NCI-H2171 treated with DMSO at 0.1 percent for 48 hours (cell line): Measurements from ENCODE around the gene CANT1.
"Not testable (repeated sequence)": the region's sequence is repeated elsewhere in the genome, so short reads cannot be mapped to it uniquely, and the experiment has no call there.

Experiments
- DNase-seq: peaks from one replicate; lab custom pipeline; 2025; lab: John Stamatoyannopoulos, UW

CANT1 gene

DNA sequence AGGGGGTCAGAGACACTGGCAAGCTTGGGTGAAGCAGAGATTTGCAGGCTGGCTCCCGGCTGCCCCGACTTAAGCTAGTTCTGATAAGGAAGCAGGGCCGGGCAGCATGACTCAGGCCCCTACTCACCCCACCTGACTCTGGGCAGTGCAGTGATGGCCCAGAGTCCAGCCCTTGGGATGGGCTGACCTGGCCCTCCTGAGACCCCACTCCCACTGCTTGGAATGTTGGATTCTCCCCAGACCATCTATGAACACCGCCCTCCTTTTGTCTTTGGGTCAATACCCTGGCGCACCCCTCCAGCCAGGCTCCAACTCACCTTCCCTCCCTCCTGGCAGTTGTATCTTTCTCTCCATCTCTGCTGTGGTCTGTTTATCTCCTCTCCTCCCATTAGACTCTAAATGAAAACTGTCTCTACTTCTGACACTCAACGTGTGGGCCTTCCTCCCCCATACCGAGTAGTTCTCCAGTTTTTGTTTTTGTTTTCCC, 50.9 kb downstream of the CANT1 start:
- no peak for DNase-seq

DNA sequence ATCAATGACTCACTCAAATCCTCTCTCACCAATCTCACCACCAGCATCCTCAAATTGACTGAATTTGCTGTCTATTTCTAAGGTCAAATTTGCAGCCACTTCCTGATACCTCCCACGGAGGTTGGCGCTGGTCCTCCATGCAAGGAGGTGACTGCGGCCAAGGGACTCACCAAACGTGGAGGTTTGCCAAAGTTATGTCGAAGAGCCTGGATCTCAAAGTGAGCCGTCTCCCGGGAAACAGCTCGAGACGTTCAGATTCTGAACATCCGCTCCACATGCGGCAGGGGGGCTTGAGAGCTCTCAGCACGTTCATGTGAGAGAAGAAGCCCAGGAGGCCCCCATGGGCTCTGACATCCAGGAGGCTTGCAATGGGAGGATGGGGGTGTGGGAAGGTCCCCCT, 52.4 kb downstream of the CANT1 start:
- DNase-seq, result no peak

DNA sequence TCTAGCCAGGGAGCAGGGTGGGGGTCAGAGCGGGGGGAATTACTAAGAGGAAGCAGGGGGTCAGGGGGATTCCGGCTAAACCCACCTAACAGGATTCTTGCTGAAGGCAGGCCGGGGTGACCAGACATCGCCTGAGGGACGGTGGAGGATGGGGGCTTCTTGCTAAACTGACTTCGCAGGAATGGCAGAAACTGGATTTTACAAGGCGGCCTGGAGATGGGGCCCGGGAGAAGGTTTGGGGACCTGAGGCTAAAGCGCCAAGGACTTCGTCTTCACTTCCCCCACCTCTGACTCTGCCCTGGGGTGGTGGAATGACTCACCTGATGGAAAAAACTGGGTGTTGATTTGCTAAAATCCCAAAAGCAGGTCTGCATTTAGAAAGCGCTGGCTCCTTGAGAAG, 53.3 kb downstream of the CANT1 start:
- DNase-seq, result no peak

DNA sequence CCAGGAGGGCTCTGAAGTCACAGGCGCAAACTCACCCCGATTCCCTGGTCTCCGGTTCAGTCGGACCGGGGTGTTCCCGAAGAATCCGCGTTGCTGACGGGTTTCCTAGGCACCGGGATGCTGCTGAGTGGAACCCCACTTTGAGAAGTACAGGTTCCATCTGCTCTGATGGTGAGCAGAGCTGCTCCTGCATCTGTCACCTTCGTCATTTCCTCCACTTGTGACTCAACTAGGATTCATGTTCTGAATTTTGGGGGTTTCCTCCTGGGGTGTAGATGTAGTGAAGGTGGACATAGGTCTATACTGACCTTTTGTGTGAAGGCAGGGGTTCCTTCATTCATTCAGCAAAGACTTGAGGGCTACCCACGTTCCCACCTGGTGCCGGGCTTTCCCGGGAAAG, 54.9 kb downstream of the CANT1 start:
- no peak for DNase-seq

DNA sequence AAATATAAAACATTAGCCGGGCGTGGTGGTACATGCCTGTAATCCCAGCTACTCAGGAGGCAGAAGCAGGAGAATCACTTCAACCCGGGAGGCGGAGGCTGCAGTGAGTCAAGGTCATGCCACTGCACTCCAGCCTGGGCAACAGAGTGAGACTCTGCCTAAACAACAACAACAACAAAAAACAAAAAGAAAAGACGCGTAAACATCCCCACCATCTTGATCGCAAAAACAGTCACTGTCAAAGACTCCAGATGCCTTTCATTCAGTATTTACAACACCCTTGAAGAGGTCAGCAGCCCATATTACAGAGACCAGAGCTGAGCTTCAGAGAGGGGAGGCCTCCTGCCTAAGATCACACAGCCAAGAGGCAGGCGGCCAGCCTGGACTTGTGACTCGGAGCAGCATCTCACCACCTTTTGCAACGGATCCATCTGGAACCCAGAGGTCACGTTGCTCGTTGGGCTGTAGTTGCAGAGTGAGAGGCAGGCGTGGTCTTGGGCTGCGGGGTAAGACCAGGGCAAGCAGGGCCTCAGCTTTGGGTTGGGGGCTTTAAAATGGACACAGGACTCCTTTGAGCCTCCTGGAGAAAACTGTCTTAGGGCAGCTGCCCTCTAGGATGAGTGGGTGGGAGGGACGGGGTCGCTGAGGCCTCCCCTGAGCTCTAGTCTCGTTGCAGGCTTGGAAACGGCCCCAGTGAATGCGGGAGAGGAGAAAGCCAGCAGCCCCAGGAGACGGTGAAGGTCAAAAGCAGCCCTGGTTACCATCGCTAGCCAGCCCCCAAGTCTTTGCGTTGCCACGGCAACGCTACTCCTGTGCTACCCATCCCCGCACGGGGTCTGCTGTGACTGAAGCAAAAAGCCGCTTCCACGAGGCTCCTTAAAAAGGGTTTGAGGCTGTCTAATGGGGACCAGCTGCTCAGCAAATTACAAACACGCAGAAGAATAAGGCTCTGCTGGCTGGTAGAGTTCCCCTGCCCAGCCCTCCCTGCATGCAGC, 55.9 kb downstream of the CANT1 start:
- no peak for DNase-seq

GRCh38 chr17:78952706-78953105, 56.9 kb downstream of the CANT1 start:
- no peak for DNase-seq

DNA sequence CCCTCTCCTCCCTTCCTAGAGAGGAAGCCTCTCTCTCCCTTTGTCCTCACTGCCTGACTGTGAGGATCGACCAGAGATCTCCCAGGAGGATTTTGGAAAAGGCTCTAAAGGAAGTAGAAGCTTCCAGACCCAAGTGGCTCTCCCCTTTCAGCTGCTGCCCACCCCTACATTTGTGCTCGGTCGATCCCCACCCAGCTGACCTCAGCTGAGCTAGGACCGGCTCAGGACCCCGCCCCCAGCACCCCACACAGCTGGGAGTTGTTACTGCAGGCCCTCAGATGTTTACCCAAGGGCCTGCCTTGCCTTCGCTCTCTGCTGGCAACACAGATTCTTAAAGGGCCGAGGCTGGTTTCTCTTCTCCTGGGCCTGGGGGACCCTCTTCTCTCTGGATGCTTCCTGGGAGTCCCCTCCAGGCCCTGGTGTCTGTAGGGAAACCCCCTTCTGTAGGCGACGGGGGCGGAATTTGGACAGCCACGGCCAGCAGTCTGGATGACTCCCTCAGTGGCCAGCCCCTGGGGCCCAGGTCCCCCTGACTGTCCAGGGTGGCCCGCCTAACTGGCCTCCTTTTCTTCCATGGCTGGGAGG, 57.5 kb downstream of the CANT1 start:
- no peak for DNase-seq

DNA sequence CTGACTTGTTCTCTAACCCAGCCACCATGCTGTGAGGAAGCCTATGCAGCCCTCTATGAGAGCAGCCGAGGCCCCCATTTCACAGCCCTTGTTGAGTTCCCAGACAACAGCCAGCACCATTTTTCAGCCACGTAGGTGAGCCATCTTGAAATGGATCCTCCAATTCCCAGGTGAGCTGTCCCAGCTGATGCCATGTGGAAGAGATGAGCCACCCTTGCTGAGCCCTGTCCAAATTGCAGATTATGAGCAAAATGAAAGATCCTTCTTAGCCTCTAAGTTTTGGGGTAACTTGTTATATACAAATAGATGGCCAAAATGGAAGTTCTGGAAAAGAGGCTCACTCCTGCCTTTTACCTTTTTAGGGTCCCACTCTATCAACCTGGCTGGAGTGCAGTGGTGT, 58.7 kb downstream of the CANT1 start:
- no peak for DNase-seq

- DNase-seq, result no peak
Measured at GRCh38 chr17:78947235-78948149, 62.1 kb downstream of the CANT1 start.

DNA sequence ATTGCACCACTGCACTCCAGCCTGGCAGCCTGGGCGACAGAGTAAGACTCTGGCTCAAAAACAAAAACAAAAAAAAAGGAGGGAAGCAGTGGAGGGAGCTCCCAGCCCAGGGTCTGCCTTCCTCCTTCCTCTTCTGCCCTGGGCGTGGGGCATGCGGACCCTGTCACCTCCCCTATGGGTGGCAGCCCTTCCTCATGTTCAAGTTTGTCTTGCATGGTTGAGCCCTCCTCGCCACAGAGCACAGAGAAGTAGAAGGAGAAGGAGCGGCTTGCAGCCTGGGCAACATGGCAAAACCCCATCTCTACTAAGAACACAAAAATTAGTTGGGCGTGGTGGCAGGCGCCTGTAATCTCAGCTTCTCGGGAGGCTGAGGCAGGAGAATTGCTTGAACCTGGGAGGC, 62.9 kb downstream of the CANT1 start:
- DNase-seq, result no peak

GRCh38 chr17:78946131-78946530, 63.4 kb downstream of the CANT1 start:
- DNase-seq, result no peak

GRCh38 chr17:78945455-78945854, 64.1 kb downstream of the CANT1 start:
- not testable (repeated sequence) for DNase-seq

DNA sequence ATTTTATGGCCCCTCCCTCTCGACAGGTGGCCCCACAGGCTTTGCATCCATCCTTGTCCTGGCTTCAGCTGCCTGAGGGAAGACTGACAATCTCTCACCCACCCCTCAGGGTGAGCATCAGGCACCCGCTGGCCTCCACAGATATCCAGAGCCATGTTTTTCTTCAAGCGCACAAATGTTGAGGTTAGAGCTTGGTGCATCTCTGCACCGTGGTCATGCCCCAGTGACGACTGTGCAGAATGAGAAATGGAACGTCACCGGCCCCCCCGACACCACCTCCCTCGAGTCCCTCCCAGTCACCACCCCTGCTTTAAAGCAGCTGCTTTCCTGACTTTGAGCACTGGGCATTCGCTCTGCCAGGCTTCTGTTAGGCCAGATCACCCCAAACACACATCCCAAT, 64.6 kb downstream of the CANT1 start:
- no peak for DNase-seq

DNA sequence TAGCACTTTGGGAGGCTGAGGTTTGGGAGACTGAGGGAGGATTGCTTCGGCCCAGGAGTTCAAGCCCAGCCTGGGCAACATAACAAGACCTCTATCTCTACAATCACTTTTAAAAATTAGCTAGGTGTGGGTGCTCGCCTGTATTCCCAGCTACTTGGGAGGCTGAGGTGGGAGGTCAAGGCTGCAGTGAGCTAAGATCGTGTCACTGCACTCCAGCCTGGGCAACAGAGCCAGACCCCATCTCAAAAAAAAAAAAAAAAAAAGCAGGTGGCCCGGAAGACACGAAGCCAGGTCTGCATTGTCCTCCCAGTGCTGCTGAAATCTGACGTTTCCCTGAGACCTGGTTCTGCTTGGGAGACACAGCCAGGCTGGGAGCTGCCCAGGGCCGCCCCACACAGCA, 65.5 kb downstream of the CANT1 start:
- no peak for DNase-seq
